HG02642 (cell line): ENCODE data around the gene SLC7A11.
"Not testable (repeated sequence)": the region's sequence is repeated elsewhere in the genome, so short reads cannot be mapped to it uniquely, and the experiment has no call there.

Experiments
- ATAC-seq: cut with Tn5 transposase; IDR thresholded peaks from one replicate; pipeline ENCODE4 v1.9.1; 2021; ENCODE audit warnings: mild to moderate bottlenecking; ENCODE audit not compliant: unreplicated experiment, poor library complexity

The SLC7A11 gene

DNA sequence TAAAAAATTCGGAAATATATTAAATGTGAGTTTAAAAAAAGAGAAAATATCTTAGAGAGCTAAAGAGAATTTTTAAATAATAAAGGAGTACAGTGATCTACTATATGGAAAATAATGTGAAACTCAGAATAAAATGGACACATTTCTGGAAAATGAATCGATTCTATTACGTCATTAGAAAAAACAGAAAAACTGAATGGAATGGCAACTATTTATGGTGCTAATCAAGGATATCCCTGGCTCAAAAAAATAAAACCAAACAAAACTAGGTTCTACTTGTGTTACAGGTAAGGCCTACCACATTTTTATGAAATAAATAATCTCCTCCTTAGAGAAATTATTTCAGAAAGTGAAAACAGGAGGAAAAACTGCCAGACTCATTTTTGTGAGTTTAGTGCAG lies 5.5 kb upstream of the SLC7A11 start:
- ATAC-seq, result no peak

DNA sequence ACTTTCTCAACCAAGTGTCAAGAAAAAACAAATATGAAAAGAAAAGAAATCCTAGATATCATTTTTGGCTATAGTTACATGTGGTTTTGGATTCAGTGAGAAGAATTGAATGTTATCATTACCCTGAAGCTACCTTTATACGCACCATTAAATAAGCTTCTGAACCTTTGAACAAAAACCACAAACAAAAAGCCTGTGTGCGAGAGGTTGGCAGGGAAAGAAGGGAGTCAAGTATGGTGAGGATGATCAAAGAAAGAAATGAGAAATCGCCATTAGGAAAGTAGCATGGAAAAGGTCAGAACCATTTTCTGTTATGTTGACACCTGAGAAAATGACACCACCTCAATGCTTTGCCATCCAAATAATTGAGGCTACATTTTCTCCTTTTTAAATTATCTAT lies 1.2 kb upstream of the SLC7A11 start:
- no peak for ATAC-seq

DNA sequence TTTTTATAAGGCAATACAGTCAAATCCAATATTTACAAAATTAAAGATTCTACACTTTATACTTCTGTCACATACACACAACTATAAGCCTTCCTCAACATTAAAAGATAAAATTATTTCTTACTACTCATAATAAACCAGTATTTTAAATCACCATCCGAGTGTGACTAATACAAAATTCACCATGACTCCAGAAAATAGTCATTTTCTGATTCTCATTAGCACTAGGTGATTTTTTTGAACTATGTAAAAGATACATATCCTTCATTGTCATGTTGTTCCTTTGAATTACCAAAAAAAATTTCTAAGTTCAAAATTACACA lies 646 bp upstream of the SLC7A11 start:
- no peak for ATAC-seq

DNA sequence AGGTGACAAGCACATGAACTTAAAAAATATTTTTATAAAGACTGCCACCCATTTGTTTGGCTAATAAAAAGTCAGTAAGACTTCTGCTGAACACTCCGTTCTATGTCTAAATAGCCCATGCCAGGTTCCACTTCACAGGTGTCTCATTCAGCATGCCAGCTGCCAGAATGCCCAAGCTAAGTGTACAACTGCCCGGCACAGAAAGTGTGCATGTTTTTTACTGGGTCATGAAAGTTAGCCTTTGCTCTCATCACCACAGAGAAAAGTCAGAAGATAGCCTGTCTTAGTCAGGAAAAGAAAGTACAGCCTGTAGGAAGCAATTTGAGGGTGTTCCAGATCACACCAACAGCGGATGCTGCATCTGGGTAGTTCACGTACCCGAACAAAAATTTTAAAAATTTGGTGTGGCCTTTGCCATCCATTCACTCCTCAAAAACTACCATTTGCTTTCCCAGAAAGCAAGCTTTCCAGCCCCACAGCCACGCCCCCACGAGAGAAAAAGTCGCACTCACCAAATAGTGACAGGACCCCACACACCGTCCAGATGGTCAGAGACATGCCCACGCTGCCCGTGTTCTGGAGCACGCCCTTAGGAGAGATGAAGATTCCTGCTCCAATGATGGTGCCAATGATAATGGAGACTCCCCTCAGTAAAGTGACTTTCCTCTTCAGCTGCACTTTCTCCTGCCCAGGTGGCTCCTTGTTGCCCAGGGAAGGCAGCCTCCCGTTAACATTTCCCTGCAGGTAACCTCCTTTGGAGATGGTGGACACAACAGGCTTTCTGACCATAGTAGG lies 671 bp downstream of the SLC7A11 start:
- peak; percentile 2 for ATAC-seq

DNA sequence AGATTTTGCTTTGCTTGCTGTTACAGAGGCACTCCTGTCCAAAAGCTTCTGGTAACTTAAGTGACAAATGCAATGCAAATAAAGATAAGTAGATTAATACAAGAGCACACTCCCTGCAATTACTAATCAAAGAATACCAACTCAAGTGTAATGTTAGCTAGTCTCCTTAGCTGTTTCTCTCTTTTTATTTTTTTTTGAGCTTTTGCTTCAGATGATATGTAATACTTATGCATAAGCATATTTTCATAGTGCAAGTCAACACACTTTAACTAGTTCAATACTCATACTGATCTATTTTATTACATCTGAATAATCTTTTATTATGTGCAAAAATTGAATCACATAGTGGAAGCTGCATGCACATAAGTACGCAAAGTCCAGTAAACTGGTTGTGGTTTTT lies 2.7 kb downstream of the SLC7A11 start:
- no peak for ATAC-seq

DNA sequence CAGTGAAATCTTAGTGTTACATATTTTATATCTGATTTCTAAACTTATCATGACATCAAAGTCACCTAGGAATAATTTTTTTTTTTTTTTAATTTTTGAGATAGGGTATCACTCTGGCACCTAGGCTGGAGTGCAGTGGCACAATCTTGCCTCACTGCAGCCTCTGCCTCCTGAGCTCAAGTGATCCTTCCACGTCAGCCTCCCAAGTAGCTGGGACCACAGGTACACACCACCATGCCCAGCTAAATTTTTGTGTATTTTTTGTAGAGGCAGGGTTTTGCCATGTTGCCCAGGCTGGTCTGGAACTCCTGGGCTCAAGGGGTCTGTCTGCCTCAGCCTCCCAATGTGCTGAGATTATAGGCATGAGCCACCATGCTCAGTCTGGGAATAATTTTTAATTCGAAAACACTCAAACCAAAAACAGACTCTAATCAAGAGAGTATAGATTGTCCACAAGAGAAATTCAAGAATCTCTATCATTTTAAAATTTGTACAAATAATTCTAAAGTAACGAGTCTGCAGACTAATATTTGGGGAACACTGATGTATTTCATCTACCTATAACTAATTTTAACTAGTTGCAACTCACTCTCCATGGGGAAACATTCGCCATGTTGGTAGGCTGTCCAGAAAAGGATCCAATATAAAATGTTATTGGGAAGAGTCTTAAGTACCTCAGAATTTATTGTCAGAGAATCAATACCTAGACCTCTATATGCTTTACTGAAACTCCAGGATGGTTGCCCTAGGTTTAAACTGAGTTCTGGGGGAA lies 3.4 kb downstream of the SLC7A11 start:
- ATAC-seq, result no peak

DNA sequence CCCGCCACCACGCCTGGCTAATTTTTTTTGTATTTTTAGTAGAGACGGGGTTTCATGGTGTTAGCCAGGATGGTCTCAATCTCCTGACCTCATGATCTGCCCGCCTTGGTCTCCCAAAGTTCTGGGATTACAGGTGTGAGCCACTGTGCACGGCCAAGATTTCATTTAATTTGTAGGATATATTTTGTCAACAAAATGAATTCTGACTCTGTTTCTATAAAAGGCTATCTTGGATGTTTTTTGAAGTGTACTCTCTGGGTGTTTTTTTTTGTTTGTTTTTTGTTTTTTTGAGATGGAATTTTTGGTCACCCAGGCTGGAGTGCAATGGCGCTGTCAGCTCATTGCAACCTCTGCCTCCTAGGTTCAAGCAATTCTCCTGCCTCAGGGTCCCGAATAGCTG lies 5.0 kb downstream of the SLC7A11 start:
- ATAC-seq, result not testable (repeated sequence)

DNA sequence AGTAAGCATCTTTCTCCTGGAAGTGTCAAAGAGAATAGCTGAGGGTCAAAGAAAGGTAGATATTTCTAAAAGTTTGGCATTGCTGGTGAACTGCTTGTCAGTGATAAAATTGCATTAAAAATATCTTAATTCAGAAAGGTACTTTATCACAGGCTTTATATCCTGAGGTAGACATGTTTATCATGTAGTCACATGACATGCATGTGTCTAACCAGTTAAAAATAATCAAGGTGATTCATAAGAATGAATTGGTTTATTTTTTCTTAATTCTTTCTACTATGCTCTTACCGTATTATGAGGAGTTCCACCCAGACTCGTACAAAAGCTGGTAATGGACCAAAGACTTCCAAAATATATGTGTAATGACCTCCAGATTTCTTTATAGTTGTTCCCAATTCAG lies 6.1 kb downstream of the SLC7A11 start:
- ATAC-seq, result no peak

DNA sequence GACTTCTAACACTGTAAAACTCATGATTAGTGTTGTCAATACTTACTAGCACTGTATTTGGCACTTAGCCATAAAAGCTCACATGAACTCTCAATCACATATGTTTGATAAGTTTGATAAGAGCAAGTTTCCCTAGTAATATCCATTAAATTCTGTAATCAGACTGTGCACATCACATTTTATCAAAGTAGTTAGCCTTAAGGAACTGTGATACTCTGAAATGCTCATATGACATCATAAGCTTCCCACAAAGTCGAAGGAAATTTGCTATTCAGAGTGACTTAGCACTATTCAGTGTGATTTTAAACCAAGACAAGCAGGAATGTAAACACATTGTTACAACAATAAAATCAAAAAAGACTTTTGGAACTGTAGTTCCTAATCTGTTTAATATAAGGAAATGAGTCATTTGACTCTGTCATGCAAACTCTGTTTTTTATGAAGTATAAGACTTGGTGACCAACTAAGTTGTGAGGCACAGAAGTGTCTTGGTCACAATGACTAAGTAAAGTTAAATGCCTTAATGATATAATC lies 6.7 kb downstream of the SLC7A11 start:
- ATAC-seq, result peak; percentile 49

DNA sequence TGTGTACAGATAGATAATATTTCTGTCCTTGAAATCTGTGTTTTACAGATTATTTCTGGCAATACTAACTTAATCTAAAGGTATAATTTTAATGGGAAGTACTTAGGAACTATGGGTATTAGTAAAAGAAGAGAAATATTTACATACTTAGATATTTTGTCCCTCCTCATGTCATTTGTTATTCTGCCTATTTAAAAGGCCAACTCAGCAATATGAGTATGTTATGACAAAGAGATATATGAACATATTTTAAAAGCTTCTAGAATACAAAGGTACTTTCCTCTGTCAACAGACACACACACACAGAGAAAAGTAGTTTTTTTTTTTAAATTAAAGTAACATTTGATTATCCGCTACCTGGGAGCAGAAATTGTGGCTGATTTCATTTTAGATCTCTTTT lies 7.9 kb downstream of the SLC7A11 start:
- no peak for ATAC-seq

DNA sequence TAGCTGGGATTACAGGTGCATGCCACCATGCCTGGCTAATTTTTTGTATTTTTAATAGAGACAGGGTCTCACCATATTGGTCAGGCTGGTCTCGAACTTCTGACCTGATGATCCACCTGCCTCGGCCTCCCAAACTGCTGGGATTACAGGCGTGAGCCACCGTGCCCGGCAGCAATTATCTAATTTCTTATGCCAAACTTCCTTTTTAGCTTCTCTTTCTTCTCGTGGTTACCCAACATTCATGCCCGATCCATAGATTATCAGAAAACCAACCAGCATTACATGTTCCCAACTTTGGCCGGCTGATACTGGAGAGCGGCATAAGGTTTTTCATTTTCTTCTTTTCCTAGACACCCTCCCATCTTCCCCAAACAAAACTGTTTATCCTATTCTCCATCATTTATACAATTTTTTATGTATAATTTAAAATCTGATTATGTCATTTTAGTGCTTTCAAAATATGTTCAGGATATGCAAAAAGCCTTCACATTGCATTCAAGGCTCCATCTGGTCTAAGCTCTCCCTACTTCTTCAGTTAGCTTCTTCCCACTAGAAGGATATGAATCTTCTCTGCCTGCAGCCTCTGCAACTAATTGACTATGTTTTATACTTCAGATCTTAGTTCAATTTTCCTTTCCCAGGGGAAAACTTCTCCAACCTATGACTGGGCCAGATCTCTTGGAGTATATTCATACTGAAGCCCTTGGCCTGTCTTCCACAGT lies 8.7 kb downstream of the SLC7A11 start:
- ATAC-seq, result no peak

DNA sequence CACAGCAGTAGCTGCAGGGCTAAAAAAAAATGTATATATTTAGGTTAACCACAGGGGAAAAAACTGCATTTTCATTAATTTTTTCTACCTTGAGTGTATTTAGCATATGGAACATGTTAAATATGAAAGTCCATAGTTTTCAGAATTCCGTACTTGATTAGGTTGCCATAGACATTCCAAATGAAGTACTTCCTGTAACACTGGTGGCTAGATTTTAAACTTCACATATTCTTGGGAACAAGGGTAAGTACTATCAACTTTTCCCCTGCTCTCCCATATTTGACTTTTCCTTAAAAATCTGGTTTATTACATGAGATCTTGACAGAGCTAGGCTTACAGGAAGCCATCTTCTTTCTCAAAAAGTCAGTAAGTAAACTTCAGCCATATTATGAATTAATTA lies 9.8 kb downstream of the SLC7A11 start:
- ATAC-seq, result no peak

DNA sequence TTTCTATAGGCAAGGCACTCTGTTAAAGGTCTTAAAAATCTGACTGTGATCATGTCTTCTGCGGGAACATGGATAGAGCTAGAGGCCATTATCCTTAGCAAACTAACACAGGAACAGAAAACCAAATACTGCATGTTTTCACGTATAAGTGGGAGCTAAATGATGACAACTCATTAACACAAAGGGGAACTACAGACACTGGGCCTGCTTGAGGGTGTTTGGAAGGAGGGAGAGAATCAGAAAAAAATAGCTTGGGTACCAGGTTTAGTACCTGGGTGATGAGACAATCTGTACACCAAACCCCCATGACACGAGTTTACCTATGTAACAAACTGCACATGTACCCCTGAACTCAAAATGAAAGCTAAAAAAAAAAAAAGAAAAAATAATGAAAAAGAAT lies 12.1 kb downstream of the SLC7A11 start:
- no peak for ATAC-seq

DNA sequence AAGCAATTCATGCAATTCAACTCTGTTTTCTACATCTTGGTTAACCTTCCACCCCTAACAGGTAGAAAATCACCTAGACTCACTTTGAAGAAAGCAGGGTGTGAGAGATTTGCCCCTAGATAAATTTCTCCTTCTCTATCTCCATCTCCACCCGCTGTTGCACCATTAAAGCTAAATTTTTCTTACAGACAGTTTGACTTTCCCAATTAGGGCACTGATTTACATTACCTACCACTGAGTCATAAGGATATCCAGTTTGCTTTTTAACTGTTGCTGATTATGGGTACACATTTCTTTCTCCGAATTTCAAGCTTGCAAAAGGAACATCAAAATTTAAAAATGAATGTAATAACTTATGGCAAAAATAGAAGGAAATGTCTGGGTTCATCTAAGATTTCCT lies 13.0 kb downstream of the SLC7A11 start:
- no peak for ATAC-seq

DNA sequence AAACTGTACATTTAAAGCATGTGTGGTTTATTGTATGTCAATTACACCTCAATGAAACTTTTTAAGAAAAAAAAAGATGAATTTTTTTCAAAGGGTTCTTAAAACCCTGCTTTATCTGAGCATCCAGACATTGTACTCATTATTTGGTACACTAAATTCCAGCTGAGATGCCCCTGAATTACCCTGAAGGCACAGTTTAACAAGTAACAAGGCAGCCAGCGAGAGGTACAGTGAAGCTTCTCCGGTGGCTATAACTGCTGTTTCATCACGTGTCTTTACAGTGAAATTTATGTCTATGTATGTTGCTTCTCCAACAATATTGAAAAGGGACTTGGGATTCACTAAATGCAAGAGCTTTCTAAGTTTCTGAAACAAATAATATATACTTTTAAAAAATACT lies 15.8 kb downstream of the SLC7A11 start:
- no peak for ATAC-seq

DNA sequence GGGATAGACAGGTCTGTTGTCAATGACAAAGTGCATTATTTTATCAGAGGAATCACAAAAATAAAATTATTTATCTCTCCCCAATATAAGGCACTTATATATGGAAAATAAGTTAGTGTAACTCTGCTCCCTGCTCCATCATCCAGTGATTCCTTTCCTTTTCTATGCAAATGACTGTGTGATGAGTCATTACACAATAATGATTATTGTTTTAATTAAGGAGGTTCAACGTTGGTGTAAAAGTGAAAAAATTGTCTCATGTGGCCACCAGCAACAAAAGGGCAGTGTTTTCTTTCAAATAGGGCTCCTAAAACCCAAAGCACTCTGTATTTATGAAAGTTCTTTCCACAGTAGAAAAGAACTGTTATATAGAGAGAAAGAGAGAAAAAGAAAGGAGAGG lies 16.7 kb downstream of the SLC7A11 start:
- ATAC-seq, result no peak

DNA sequence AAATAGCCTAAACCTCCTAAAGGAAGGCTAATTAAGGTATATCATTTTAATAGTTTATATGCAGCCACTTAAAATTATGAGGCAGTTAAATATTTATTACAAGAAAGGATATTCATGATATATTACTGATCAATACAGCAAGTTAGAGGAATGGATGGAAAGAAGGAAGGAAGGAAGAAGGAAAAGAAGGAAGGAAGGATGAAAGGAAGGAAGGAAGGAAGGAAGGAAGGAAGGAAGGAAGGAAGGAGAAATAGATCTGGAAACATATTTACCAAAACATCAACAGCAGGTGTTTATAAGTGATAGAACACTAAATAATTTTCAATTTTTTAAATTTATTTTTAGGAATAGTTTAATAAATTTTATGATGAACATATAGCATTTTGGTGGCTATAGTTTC lies 17.5 kb downstream of the SLC7A11 start:
- no peak for ATAC-seq

DNA sequence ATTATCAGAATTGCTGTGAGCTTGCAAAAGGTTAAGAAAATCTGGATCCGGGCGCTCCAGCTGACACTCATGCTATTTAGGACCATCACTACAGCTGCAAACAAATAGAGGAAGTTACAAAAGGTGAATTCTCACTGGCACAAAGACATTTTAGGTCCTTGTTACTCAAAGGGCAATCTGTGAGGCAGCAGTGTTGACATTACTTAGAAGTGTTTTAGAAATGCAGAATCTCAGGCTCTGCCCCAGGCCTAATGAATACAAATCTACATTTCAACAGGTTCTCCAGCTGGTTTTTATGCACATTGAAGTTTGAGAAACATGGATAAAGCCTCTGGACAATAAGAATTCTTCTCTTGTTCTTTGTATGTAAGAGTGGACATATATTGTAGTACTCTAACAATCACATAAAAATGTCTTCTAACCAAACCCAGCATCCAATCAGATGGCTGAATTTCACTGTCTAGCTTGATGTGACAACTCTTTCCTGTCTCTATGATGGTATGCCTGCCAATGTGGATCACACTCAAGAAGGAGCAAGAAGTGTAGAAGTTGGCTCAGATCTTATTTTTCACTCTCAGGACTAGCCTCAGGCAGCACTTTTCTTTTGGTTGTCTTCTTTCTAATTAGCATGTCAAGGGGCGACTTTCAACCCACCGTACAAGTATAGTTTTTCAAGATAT lies 18.8 kb downstream of the SLC7A11 start:
- ATAC-seq, result peak; percentile 75

DNA sequence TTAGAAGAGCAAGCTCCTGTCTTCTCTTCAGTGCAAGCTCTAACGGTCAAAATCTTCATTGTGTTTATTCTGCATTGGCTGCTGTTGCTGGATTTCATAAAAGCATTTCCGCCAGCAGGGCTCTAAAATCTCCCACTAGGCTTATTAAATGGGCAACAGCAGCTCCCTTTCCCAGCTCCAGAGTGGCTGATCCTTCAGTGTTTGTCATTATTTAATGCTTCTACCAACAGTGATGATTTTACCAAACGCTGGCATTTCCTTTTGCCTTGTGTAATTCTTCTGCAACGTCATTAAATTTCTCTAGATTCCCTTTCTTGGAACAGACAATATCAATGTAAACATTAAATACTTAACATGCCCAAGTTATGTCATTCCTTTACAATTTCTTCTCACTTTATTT lies 20.1 kb downstream of the SLC7A11 start:
- ATAC-seq, result no peak

DNA sequence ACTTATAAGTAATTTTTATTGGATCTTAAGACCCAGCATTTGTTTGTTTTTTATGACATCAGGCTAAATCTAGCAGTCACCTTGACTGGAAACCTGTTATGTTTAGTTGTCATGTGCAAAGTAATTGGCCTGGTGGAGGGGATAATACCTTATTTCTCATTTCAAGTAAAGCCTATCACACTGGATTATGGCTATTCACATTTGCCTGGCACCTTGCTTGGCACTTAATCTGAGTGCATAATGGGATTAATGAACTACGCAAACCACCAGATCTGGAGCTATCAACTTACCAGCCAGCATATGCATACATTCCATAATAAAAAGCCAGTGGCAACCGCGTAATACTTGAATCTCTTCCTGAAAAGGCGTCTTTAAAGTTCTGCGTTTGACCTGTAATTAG lies 23.2 kb downstream of the SLC7A11 start:
- ATAC-seq, result no peak

DNA sequence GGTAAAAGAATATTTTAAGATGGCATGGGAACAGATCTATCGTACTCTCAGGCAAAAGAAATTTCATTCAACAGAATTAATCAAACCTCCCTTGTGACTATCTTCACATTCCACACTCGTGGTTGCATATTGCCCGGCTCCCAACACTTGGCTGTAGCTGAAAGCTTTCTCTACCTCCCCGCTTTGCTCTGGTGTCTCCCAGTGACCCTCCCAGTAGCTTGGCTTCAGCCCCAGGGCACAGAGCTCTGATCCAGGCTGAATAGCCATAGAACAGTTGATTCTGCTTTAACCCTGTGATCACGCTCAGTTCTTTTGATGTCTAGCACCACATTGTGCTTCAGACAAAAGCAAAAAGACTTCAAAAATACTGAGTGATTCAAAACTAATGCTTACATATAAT lies 24.6 kb downstream of the SLC7A11 start:
- no peak for ATAC-seq
